IMR-90 (cell line): ENCODE measurements around the gene TRABD. TPM values are rescaled to one million over a fixed set of nuclear protein-coding genes. Genes with fewer than 3 reads are reported as not detected.

Source experiments
- ELK1 ChIP-seq: fragments of 150-350 bp; IDR thresholded peaks from 2 replicates; pipeline ENCODE4 v1.6.1; 2016; ENCODE audit warnings: low read depth, mild to moderate bottlenecking, low read length, moderate library complexity, borderline replicate concordance
- RFX5 ChIP-seq: IDR thresholded peaks from 2 replicates; pipeline ENCODE4 v1.8.0; 2012; ENCODE audit warnings: low read depth, mild to moderate bottlenecking, low read length, moderate library complexity
- polyA plus RNA-seq, 3 experiments: library from polyadenylated mRNA; depleted of rRNA; stranded (reverse); fragments of >200 nt; gene quantifications; 2 replicates each; pipeline ENCODE4 v1.2.3, GENCODE V29; 2012; ENCODE audit warnings: low replicate concordance in 1 of 3
- total RNA-seq: library from RNA; depleted of rRNA; stranded (reverse); fragments of >200 nt; gene quantifications from 2 replicates; pipeline ENCODE4 v1.2.3, GENCODE V29; 2012

TRABD gene
- total and polyA plus RNA-seq, 2 of the 4 experiments (the other 2 are of a cell fraction): 13.4 to 42.7 TPM

GRCh38 chr22:50183141-50183971, 2.4 kb upstream of the TRABD start (continued):
- TF ChIP-seq ELK1 (no peak), RFX5 (no peak)
